GM23338 (cell line): Measurements from ENCODE around the gene NR2C2. TPM values are rescaled to one million over a fixed set of nuclear protein-coding genes. Genes with fewer than 3 reads are reported as not detected.

ENCODE experiments used
- ATAC-seq: fragments of 200-7000 bp; cut with Tn5 transposase; 3 replicates; pipeline ENCODE4 v1.9.1; 2020
- DNase-seq: peaks from one replicate; pipeline ENCODE4 v3.0.0-alpha.2; 2015; ENCODE audit warnings: low spot score
- H2AFZ ChIP-seq: fragments of 200-600 bp; sonication (generic); 2 replicates; pipeline ENCODE4 v1.8.0; 2016; ENCODE audit warnings: antibody characterized with exemption, mild to moderate bottlenecking, moderate library complexity
- H3F3A ChIP-seq: fragments of 200-600 bp; sonication (generic); replicated peaks from 2 replicates; pipeline ENCODE4 v1.8.0; 2017; ENCODE audit warnings: antibody characterized with exemption, mixed run types, low read depth
- H3K27ac ChIP-seq: fragments of 200-600 bp; sonication (generic); 2 replicates; pipeline ENCODE4 v1.6.1; 2016; ENCODE audit warnings: low read depth
- H3K27me3 ChIP-seq: fragments of 200-600 bp; sonication (generic); 2 replicates; pipeline ENCODE4 v1.8.0; 2016; ENCODE audit warnings: mild to moderate bottlenecking, mixed run types, moderate library complexity; ENCODE audit not compliant: insufficient read depth
- H3K36me3 ChIP-seq: fragments of 200-600 bp; sonication (generic); 2 replicates; pipeline ENCODE4 v1.8.0; 2016; ENCODE audit warnings: mild to moderate bottlenecking; ENCODE audit not compliant: insufficient read depth
- H3K4me1 ChIP-seq: fragments of 200-600 bp; sonication (generic); 2 replicates; pipeline ENCODE4 v1.8.0; 2016; ENCODE audit warnings: mild to moderate bottlenecking, moderate library complexity; ENCODE audit not compliant: insufficient read depth
- H3K4me2 ChIP-seq: fragments of 200-600 bp; sonication (generic); 2 replicates; pipeline ENCODE4 v1.7.1; 2017; ENCODE audit warnings: mixed run types
- H3K4me3 ChIP-seq: fragments of 200-600 bp; sonication (generic); 2 replicates; pipeline ENCODE4 v1.6.1; 2016; ENCODE audit warnings: mixed run types
- H3K79me2 ChIP-seq: fragments of 200-600 bp; sonication (generic); replicated peaks from 2 replicates; pipeline ENCODE4 v1.8.0; 2017; ENCODE audit warnings: mild to moderate bottlenecking; ENCODE audit not compliant: insufficient read depth
- H3K9me2 ChIP-seq: fragments of 200-600 bp; sonication (generic); 2 replicates; pipeline ENCODE4 v1.8.0; 2017; ENCODE audit not compliant: insufficient read depth
- H4K20me1 ChIP-seq: fragments of 200-600 bp; sonication (generic); replicated peaks from 2 replicates; pipeline ENCODE4 v1.8.0; 2017; ENCODE audit warnings: mild to moderate bottlenecking; ENCODE audit not compliant: insufficient read depth
- H3K27ac Mint-ChIP-seq: 2 replicates; pipeline ENCODE4 v1.8.0; 2020; ENCODE audit warnings: inconsistent platforms, mild to moderate bottlenecking, moderate library complexity, mixed read lengths
- H3K27me3 Mint-ChIP-seq: 3 replicates; pipeline ENCODE4 v1.8.0; 2022; ENCODE audit warnings: low read depth, mild to moderate bottlenecking, moderate library complexity, mixed read lengths, inconsistent platforms; ENCODE audit not compliant: insufficient read depth, poor library complexity
- H3K36me3 Mint-ChIP-seq: 3 replicates; pipeline ENCODE4 v1.8.0; 2021; ENCODE audit warnings: low read depth, mild to moderate bottlenecking, inconsistent platforms, moderate library complexity, mixed read lengths
- H3K4me1 Mint-ChIP-seq: 3 replicates; pipeline ENCODE4 v1.8.0; 2020; ENCODE audit warnings: mild to moderate bottlenecking, inconsistent platforms, mixed read lengths
- H3K4me3 Mint-ChIP-seq: 3 replicates; pipeline ENCODE4 v1.8.0; 2021; ENCODE audit warnings: moderate library complexity, mild to moderate bottlenecking, inconsistent platforms, mixed read lengths
- H3K9me3 Mint-ChIP-seq: 3 replicates; pipeline ENCODE4 v1.8.0; 2020; ENCODE audit warnings: moderate library complexity, mild to moderate bottlenecking, inconsistent platforms, mixed read lengths
- CREB1 ChIP-seq: fragments of 250-450 bp; sonication (Bioruptor Pico); IDR thresholded peaks from 2 replicates; pipeline ENCODE4 v1.5.0; 2020; ENCODE audit warnings: low read depth, mild to moderate bottlenecking, moderate library complexity
- EZH2 ChIP-seq: fragments of 200-600 bp; sonication (generic); IDR thresholded peaks from one replicate; pipeline ENCODE4 v1.8.0; 2017; ENCODE audit warnings: antibody characterized with exemption, mild to moderate bottlenecking, low read depth; ENCODE audit not compliant: unreplicated experiment
- EZH2phosphoT487 ChIP-seq: fragments of 200-600 bp; sonication (generic); IDR thresholded peaks from one replicate; pipeline ENCODE4 v1.8.1; 2018; ENCODE audit warnings: antibody characterized with exemption; ENCODE audit not compliant: unreplicated experiment
- JUNB ChIP-seq: IDR thresholded peaks from one replicate; pipeline ENCODE4 v1.6.1; 2016; ENCODE audit warnings: antibody characterized with exemption; ENCODE audit not compliant: unreplicated experiment
- NANOG ChIP-seq: IDR thresholded peaks from 2 replicates; pipeline ENCODE4 v1.6.1; 2016; ENCODE audit warnings: antibody characterized with exemption, borderline replicate concordance
- POLR2AphosphoS5 ChIP-seq: IDR thresholded peaks from 2 replicates; pipeline ENCODE4 v1.6.1; 2016; ENCODE audit warnings: antibody characterized with exemption, low read depth
- STAT1 ChIP-seq: IDR thresholded peaks from one replicate; pipeline ENCODE4 v1.6.1; 2016; ENCODE audit warnings: antibody characterized with exemption; ENCODE audit not compliant: unreplicated experiment
- polyA plus RNA-seq: library from polyadenylated mRNA; unstranded; fragments of >200 nt; fragmentation: Nextera tagmentation; extraction: Ambion mirVana; gene quantifications from 2 replicates; pipeline ENCODE4 v1.2.1, GENCODE V29; 2016
- total RNA-seq: library from RNA; depleted of rRNA; stranded (reverse); fragments of >200 nt; shearing (Covaris generic); gene quantifications from 2 replicates; pipeline ENCODE4 v1.2.3, GENCODE V29; 2014
- TF ChIP-seq, protein P1 (sequence below), 2 experiments: fragments of 200-600 bp in 1 of 2; sonication (generic) in 1 of 2; conservative IDR thresholded peaks; 2 replicates each; pipeline versions ENCODE4 v1.5.1 to v1.6.1; 2016 to 2017; ENCODE audit warnings: antibody characterized with exemption in 2 of 2, low read depth in 2 of 2, mild to moderate bottlenecking in 2 of 2, moderate library complexity in 1 of 2
- TF ChIP-seq, protein P2 (sequence below): fragments of 250-450 bp; sonication (Bioruptor Pico); IDR thresholded peaks from 2 replicates; pipeline ENCODE4 v1.5.0; 2020; ENCODE audit warnings: mild to moderate bottlenecking, moderate library complexity
- TF ChIP-seq, protein P3 (sequence below): IDR thresholded peaks from one replicate; pipeline ENCODE4 v1.6.1; 2018; ENCODE audit warnings: antibody characterized with exemption; ENCODE audit not compliant: unreplicated experiment

The NR2C2 gene
- total and polyA plus RNA-seq, 2 experiments from 2014 or later: 12.0 to 57.2 TPM

DNA sequence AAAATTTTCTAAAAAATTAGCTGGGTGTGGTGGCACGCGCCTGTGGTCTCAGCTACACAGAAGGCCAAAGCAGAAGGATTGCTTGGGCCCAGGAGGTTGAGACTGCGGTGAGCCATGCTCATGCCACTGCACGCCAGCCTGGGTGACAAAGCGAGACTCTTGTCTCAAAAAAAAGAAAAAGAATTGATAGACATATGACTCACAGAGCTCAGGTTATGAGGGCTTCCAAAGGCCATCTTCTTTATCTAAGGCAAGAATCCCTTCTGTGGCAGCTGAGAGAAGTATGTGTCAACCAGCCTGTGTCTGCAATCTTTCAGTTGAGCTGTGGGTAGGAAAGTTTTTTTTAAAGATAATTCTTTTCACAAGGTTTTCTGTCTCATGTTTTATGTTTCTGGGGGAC, 63.8 kb downstream of the NR2C2 start:
- peaks cover 40% of the 10 kb centered on the region for H4K20me1 ChIP-seq
- no peak overlapping the region for H3K27ac Mint-ChIP-seq
- DNase-seq (no peak), ATAC-seq (no peak)
- H3K4me1 Mint-ChIP-seq: no peaks in the 10 kb centered on the region
- peaks cover 37% of the 10 kb centered on the region for H3K36me3 Mint-ChIP-seq
- H3K4me3 ChIP-seq: no peak overlapping the region
- H3K27me3 Mint-ChIP-seq: no peaks in the 10 kb centered on the region
- H3K27ac ChIP-seq: no peak overlapping the region
- no peaks in the 10 kb centered on the region for H3F3A ChIP-seq
- no peak overlapping the region for H3K4me2 ChIP-seq
- H3K36me3 ChIP-seq: peaks cover 22% of the 10 kb centered on the region; the same call in 1 of the 2 replicates
- TF ChIP-seq POLR2AphosphoS5: no peak
- no peak for TF ChIP-seq JUNB
- no peak for TF ChIP-seq EZH2phosphoT487
- no peak for TF ChIP-seq STAT1
- TF ChIP-seq NANOG: no peak
- TF ChIP-seq EZH2: no peak
- no peak for TF ChIP-seq CREB1 (CRISPR knock-in tag)
- TF ChIP-seq, protein P1, sequence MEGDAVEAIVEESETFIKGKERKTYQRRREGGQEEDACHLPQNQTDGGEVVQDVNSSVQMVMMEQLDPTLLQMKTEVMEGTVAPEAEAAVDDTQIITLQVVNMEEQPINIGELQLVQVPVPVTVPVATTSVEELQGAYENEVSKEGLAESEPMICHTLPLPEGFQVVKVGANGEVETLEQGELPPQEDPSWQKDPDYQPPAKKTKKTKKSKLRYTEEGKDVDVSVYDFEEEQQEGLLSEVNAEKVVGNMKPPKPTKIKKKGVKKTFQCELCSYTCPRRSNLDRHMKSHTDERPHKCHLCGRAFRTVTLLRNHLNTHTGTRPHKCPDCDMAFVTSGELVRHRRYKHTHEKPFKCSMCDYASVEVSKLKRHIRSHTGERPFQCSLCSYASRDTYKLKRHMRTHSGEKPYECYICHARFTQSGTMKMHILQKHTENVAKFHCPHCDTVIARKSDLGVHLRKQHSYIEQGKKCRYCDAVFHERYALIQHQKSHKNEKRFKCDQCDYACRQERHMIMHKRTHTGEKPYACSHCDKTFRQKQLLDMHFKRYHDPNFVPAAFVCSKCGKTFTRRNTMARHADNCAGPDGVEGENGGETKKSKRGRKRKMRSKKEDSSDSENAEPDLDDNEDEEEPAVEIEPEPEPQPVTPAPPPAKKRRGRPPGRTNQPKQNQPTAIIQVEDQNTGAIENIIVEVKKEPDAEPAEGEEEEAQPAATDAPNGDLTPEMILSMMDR (conservative IDR thresholded peaks at IDR 0.05; ENCODE audit: low read depth in 2 of 2): no peak
- TF ChIP-seq, protein P2, sequence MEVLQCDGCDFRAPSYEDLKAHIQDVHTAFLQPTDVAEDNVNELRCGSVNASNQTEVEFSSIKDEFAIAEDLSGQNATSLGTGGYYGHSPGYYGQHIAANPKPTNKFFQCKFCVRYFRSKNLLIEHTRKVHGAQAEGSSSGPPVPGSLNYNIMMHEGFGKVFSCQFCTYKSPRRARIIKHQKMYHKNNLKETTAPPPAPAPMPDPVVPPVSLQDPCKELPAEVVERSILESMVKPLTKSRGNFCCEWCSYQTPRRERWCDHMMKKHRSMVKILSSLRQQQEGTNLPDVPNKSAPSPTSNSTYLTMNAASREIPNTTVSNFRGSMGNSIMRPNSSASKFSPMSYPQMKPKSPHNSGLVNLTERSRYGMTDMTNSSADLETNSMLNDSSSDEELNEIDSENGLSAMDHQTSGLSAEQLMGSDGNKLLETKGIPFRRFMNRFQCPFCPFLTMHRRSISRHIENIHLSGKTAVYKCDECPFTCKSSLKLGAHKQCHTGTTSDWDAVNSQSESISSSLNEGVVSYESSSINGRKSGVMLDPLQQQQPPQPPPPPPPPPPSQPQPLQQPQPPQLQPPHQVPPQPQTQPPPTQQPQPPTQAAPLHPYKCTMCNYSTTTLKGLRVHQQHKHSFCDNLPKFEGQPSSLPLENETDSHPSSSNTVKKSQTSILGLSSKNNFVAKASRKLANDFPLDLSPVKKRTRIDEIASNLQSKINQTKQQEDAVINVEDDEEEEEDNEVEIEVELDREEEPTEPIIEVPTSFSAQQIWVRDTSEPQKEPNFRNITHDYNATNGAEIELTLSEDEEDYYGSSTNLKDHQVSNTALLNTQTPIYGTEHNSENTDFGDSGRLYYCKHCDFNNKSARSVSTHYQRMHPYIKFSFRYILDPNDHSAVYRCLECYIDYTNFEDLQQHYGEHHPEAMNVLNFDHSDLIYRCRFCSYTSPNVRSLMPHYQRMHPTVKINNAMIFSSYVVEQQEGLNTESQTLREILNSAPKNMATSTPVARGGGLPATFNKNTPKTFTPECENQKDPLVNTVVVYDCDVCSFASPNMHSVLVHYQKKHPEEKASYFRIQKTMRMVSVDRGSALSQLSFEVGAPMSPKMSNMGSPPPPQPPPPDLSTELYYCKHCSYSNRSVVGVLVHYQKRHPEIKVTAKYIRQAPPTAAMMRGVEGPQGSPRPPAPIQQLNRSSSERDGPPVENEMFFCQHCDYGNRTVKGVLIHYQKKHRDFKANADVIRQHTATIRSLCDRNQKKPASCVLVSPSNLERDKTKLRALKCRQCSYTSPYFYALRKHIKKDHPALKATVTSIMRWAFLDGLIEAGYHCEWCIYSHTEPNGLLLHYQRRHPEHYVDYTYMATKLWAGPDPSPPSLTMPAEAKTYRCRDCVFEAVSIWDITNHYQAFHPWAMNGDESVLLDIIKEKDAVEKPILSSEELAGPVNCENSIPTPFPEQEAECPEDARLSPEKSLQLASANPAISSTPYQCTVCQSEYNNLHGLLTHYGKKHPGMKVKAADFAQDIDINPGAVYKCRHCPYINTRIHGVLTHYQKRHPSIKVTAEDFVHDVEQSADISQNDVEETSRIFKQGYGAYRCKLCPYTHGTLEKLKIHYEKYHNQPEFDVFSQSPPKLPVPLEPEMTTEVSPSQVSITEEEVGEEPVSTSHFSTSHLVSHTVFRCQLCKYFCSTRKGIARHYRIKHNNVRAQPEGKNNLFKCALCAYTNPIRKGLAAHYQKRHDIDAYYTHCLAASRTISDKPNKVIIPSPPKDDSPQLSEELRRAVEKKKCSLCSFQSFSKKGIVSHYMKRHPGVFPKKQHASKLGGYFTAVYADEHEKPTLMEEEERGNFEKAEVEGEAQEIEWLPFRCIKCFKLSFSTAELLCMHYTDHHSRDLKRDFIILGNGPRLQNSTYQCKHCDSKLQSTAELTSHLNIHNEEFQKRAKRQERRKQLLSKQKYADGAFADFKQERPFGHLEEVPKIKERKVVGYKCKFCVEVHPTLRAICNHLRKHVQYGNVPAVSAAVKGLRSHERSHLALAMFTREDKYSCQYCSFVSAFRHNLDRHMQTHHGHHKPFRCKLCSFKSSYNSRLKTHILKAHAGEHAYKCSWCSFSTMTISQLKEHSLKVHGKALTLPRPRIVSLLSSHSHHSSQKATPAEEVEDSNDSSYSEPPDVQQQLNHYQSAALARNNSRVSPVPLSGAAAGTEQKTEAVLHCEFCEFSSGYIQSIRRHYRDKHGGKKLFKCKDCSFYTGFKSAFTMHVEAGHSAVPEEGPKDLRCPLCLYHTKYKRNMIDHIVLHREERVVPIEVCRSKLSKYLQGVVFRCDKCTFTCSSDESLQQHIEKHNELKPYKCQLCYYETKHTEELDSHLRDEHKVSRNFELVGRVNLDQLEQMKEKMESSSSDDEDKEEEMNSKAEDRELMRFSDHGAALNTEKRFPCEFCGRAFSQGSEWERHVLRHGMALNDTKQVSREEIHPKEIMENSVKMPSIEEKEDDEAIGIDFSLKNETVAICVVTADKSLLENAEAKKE: no peak
- TF ChIP-seq, protein P3, sequence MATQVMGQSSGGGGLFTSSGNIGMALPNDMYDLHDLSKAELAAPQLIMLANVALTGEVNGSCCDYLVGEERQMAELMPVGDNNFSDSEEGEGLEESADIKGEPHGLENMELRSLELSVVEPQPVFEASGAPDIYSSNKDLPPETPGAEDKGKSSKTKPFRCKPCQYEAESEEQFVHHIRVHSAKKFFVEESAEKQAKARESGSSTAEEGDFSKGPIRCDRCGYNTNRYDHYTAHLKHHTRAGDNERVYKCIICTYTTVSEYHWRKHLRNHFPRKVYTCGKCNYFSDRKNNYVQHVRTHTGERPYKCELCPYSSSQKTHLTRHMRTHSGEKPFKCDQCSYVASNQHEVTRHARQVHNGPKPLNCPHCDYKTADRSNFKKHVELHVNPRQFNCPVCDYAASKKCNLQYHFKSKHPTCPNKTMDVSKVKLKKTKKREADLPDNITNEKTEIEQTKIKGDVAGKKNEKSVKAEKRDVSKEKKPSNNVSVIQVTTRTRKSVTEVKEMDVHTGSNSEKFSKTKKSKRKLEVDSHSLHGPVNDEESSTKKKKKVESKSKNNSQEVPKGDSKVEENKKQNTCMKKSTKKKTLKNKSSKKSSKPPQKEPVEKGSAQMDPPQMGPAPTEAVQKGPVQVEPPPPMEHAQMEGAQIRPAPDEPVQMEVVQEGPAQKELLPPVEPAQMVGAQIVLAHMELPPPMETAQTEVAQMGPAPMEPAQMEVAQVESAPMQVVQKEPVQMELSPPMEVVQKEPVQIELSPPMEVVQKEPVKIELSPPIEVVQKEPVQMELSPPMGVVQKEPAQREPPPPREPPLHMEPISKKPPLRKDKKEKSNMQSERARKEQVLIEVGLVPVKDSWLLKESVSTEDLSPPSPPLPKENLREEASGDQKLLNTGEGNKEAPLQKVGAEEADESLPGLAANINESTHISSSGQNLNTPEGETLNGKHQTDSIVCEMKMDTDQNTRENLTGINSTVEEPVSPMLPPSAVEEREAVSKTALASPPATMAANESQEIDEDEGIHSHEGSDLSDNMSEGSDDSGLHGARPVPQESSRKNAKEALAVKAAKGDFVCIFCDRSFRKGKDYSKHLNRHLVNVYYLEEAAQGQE: no peak
- H3K27me3 ChIP-seq: no peaks in the 10 kb centered on the region
- no peak overlapping the region for H2AFZ ChIP-seq
- H3K79me2 ChIP-seq: peaks cover 3% of the 10 kb centered on the region; the same call in 1 of the 2 replicates
- H3K9me2 ChIP-seq: no peaks in the 10 kb centered on the region
- H3K4me3 Mint-ChIP-seq: no peak overlapping the region
- no peaks in the 10 kb centered on the region for H3K4me1 ChIP-seq
- no peaks in the 10 kb centered on the region for H3K9me3 Mint-ChIP-seq
